ENCODE measurements around the gene USP5. TPM values are rescaled to one million over a fixed set of nuclear protein-coding genes. Genes with fewer than 3 reads are reported as not detected.

Gene USP5
- total RNA-seq, 1 donor from 2014 or later: 48.0 TPM

DNA sequence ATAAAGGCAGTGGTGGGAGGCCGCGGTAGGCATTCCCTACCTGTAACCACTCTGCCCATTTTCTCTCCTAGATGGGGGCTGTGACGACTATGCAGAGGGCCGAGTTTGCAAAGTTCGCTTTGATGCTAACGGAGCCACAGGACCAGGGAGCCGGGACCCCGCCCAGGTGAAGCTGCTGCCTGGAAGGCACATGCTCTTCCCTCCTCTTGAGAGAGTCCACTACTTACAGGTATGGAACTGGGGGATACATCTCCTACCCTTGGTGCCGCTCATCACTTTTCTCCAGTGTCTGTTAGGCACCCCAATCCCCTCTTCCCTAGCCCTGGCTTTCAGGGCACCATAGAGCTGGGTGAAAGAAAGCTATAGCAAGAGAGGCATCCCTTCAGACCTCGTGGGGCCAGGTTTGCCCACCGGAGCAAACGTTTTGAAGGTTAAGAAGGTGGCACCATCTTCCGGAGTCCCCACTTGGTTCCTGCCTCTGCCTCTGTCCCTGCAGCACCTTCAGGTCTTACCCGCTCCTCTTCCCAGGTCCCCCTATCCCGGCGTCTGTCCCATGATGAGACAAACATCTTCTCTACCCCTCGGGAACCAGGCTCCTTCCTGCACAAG is 25.7 kb upstream of the USP5 start:
- no peak for DNase-seq (ENCODE audit: low spot score)

DNA sequence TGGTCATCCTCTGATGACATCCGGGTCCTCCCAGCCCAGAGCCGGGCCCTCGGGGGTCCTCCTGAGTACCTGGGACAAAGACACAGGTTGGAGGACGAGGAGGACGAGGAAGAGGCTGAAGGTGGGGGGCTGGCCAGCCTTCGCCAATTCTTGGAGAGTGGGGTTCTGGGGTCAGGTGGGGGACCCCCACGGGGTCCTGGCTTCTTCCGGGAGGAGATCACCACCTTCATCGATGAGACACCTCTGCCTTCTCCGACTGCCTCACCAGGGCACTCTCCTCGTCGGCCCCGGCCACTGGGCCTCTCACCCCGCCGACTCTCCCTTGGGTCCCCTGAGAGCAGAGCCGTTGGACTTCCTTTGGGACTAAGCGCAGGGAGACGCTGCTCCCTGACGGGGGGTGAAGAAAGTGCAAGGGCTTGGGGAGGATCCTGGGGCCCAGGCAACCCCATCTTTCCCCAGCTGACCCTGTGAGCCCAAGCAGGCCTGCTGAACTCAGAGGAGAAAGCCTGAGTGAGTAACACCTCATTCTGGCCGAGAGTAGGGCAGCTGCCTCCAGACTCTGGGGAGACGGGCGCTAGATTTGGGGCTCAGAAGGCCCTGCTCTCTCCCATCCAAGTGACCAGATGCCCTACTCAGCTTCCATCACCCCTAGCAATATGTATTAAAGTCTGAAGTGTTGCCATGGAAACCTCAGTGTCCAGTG is 25.1 kb upstream of the USP5 start:
- DNase-seq (ENCODE audit: low spot score) (no peak), ATAC-seq (no peak)

More for the DNA sequence above, 25.7 kb upstream of the USP5 start:
- no peak for ATAC-seq

DNA sequence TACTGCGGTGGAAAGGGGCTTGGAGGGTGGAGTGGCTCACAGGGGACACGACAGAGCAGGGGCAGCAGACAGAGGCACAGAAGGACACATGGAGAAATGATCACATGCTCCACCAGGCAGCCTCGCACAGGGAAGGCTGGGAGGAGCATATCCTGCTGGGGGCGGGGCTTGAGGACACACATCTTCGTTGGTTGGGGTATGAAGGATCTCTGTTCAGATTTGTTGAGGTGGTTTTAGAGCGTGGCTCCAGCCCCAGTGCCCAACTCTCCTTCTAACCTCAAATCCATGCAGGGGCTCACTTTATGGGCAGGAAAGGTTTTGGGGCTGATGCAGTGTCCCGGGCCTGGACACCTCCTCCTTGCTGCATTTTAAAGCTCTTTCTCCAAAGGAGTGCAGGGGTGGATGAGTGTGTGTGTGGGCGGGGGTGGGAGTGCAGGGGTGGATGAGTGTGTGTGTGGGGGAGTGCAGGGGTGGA is 24.5 kb upstream of the USP5 start:
- ATAC-seq: peak; percentile 58
- DNase-seq (ENCODE audit: low spot score): peak; percentile 64

DNA sequence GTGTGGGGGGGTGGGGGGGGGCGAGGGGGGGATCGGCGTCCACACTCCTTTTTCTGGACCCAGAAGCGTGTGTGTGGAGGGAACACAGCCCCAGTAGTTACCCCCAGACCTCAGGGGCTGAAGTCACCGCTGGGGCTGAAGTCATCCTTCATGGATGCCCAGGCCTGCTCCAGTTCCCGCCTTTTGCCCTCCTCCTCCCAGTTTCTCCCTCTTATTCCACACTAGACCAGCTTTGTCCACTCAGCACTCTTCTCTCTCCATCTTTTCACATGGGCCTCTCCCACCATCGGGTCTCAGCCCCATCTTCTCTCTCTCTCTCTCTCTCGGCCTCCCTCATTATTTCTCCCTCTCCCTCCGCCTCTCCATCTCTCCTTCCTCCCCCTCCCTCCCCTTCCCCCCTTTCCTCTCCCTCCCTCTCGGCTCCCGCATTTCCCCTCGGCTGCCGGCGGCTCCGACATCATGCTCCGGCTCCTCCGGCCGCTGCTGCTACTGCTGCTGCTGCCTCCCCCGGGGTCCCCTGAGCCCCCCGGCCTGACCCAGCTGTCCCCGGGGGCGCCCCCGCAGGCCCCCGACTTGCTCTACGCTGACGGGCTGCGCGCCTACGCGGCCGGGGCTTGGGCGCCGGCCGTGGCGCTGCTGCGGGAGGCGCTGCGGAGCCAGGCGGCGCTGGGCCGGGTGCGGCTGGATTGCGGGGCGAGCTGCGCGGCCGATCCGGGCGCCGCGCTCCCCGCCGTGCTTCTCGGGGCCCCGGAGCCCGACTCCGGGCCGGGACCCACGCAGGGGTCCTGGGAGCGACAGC is 23.8 kb upstream of the USP5 start, which contains the start of gene P3H3:
TSS of gene P3H3 (plus strand) at position 426 of the 799 bp plus-strand sequence. CDS start at position 460, 34 bp downstream.
- ATAC-seq: peak; percentile 45
- DNase-seq (ENCODE audit: low spot score): no peak

DNA sequence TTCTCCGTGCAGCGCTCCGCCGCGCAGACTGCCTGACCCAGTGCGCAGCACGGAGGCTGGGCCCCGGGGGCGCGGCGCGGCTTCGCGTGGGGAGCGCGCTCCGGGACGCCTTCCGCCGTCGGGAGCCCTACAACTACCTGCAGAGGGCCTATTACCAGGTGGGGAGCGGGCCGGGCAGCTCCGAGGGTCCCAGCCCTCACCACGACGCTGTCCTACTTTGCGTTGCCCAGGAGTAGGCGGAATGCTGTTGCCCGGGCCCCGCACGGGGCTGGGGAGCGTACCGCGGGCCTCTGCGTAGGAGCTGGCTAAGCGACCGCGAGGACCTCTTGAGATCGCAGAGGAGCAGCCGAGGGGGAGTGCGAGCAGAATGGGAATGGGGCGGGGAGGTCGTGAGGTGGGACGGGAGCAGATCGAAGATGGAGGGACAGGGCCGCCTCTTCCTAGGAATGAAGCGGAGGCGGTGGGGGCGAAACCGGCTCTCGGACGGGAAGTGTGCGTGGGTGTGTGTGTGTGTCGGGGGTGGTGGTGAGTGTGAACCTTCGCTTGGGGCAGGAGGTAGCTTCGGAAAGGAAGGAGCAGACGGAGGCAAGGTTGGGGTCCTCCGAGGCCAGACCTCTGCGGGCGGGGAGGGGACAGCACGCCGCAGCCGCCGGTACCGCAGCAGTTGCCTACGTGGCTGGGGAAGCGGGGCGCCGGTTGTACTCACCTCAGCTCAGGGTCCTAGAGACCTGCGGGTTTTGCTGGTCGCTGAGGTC is 23.0 kb upstream of the USP5 start:
- ATAC-seq: no peak
- DNase-seq (ENCODE audit: low spot score): no peak

DNA sequence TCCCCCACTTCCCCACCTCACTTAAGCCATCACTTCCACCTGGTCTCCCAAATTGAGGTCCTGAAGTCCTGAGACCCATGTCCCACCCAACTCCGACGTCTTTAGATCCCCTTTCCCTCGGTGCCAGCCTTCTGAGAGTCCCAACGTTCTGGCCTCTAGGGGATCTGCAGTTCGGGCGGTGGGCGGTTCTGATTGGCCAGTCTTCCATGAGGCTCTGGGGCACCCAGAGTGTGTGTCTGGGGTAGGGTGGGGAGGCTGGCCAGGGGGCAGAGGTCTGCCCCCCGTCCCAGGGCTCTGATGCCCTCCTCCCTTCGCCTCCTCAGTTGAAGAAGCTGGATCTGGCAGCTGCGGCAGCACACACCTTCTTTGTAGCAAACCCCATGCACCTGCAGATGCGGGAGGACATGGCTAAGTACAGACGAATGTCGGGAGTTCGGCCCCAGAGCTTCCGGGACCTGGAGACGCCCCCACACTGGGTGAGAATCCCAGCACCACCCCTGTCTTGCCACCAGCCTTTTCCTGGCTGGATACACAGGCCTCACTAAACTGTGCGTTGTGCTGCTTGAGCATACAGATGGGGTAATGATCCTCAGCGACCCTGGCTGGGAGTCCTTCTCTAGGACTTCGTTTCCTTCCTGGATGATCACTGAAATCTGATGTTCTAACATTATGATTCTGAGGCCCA is 22.3 kb upstream of the USP5 start:
- DNase-seq (ENCODE audit: low spot score) (no peak), ATAC-seq (no peak)

DNA sequence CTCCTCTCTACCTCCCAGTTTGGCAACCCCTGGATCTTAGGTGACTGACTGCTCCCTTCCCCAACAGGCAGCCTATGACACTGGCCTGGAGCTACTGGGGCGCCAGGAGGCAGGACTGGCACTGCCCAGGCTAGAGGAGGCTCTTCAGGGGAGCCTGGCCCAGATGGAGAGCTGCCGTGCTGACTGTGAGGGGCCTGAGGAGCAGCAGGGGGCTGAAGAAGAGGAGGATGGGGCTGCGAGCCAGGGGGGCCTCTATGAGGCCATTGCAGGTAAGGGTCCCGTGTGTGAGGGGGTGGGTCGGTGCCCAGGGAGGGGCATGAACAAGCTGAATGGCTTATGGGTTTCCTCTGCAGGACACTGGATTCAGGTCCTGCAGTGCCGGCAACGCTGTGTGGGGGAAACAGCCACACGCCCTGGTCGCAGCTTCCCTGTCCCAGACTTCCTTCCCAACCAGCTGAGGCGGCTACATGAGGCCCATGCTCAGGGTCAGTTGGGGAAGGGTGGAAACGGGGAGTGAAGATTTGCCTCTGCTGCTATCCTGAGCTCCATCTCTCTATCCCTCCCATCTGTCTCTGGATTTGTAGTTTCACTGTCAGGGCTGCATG is 21.6 kb upstream of the USP5 start:
- DNase-seq (ENCODE audit: low spot score) (no peak), ATAC-seq (no peak)

DNA sequence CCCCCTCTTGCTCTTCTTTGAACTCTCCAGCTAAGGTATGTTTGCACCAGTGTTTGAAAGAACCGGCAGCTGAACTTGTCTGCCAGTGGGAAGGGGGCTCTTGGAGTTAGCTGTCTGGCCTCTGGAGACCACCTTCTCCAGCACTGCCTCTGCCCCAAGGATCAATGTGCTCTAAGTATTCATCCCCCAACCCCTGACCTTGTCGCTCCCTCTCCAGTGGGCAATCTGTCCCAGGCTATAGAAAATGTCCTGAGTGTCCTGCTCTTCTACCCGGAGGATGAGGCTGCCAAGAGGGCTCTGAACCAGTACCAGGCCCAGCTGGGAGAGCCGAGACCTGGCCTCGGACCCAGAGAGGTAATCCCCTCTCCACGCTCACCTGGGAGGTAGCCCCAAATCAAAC is 21.0 kb upstream of the USP5 start:
- ATAC-seq (no peak), DNase-seq (ENCODE audit: low spot score) (no peak)

DNA sequence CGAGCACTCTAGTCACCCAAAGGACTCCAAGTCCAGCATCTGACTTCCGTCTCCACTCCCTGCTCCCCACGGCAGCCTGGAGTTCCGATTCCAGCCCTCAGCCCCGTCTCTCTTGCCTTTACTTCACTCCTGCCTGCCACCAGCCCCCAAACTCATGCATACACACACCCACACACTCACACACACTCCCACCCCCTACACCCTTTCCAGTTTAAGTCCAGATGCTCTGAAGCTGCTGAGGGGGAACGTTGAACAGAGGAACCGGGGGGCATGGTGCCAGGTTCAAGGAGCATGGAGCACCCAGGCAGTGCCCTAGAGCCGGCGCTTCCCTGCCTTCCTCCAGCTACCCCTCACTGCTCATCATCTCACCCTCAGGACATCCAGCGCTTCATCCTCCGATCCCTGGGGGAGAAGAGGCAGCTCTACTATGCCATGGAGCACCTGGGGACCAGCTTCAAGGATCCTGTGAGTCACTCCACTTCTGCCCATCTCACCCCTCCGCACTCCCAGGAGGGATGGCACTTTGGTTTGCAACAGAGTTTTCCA is 20.4 kb upstream of the USP5 start:
- no peak for ATAC-seq
- no peak for DNase-seq (ENCODE audit: low spot score)

DNA sequence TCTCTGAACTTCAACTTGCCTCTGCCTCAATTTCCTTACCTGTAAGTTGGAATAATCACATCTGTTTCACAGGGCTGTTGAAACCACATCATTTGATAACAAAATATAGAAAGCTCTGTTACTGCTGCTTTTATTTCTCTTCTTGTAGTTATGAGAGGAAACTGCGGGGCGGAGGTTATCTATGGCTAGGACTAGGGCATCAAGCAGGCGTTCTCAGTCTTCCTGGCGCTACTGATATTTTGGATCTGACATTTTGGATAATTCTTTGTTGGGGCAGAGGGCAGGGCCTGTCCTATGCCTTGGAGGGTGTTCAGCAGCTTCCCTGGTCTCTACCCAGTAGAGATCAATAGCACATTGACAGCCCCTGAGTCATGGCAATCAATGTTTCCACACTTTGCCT is 19.8 kb upstream of the USP5 start:
- no peak for DNase-seq (ENCODE audit: low spot score)

DNA sequence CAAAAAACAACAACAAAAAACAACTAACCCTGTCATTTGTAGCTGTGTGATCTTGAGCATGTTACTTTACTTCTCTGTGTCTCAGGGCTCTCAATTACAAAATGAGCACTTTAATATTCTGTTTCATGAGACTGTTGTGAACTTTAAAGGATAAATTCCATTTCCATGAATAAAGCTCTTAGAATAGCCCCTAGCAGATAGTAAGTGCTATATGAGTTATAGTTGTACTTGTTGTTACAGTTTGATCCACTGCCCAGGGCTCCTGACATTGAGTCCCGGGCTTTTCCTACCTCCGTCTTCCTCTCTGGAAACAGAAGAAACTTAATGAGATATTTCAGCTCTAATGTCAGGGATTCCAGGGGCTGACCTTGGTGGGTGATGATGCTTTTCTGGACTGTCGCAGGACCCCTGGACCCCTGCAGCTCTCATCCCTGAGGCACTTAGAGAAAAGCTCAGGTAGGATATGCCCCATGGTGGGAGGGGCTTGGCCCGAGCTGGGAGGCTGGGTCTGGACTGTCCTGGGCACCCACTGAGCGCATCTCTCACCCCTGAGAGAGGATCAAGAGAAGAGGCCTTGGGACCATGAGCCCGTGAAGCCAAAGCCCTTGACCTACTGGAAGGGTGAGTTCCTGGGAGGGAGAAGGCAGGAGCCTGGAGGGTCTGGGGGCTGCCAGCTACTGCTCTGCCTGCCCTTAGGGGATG is 18.6 kb upstream of the USP5 start:
- no peak for ATAC-seq
- DNase-seq (ENCODE audit: low spot score): no peak

More for the DNA sequence above, 19.8 kb upstream of the USP5 start:
- no peak for ATAC-seq

DNA sequence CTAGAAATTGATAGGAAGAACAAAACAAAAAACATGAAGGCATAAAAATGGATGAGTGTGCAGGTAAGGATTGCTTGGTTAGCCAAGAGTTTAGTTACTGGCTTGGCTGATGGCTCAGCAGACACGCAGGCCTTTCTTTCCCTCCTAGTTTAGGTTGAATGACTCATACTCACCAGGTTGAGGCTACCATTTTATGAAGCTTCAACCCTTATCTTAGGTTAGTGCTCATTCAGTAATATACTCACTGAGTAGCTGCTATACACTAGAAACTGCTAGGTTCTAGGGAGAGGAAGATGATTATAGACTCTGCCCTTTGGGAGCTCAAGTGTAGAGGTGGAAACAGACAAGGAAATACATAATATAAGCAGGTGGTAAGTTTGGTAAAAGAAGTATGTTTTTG is 17.7 kb upstream of the USP5 start:
- DNase-seq (ENCODE audit: low spot score): no peak
- ATAC-seq: no peak

DNA sequence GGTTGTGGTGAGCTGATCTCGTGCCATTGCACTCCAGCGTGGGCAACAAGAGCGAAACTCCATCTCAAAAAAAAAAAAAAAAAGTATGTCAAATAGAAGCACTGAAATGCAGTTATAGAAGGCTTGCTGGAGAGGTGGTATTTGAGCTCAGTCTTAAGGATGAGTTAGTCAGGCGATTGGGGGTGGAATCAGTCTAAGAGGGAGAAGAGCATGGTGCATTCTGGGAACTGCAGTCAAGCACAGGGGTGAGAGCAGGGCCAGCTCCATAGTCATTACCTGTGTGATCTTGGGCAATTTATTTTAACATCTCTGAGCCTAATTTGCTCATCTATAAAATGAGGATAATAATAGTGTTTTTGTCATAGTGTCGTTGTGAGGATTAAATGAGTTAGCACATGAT is 17.1 kb upstream of the USP5 start:
- ATAC-seq (no peak), DNase-seq (ENCODE audit: low spot score) (no peak)

DNA sequence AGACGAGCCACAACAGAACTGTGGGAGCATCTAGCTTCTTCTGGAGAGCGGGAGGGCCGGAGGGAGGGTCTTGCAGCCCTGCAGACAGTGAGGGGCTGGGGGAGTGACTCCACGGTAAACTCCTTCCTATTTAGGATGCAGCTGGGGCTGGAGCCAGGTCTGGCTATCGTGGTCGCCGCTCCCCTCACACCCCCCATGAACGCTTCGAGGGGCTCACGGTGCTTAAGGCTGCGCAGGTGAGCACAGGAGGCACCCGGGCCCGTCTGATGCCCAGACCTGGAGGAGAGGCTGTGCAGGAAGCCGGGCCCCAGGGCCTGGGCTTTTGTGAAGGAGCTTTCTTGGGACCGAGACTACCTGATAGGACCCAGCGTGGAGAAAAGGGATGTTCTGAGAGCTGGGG is 15.1 kb upstream of the USP5 start:
- DNase-seq (ENCODE audit: low spot score) (no peak), ATAC-seq (no peak)

DNA sequence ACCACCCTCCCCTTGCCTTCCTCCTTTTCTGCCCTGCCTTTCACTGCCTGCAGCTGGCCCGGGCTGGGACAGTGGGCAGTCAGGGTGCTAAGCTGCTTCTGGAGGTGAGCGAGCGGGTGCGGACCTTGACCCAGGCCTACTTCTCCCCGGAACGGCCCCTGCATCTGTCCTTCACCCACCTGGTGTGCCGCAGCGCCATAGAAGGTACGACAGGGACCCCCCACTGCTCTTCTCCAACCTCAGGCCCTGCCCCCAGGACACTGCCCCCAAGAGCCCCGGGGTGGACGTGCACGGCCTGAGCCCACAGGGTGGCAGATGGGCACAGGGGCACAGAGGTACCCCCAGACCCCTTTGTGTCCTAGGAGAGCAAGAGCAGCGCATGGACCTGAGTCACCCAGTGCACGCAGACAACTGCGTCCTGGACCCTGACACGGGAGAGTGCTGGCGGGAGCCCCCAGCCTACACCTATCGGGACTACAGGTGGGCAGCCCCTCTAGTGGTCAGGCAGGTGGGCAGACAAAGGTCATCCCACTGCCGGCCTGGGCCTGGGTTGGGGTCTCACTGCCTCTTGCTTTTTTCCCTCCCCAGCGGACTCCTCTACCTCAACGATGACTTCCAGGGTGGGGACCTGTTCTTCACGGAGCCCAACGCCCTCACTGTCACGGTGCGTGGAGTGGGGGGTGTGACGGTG is 14.4 kb upstream of the USP5 start:
- DNase-seq (ENCODE audit: low spot score) (no peak), ATAC-seq (no peak)

DNA sequence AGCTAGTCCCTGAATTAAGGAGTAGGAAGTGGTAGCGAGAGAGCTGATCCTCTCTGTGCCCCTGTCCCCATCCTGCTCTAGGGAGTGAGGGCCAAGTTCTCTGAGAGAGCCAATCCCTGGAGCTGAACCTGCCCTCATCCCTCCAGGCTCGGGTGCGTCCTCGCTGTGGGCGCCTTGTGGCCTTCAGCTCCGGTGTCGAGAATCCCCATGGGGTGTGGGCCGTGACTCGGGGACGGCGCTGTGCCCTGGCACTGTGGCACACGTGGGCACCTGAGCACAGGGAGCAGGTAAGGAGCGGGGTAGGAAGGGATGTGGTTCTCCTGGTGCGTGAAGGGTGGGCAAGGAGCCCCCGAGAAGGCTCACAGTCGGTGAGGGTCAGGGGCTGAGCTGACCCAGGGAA is 13.1 kb upstream of the USP5 start:
- no peak for DNase-seq (ENCODE audit: low spot score)
- no peak for ATAC-seq

DNA sequence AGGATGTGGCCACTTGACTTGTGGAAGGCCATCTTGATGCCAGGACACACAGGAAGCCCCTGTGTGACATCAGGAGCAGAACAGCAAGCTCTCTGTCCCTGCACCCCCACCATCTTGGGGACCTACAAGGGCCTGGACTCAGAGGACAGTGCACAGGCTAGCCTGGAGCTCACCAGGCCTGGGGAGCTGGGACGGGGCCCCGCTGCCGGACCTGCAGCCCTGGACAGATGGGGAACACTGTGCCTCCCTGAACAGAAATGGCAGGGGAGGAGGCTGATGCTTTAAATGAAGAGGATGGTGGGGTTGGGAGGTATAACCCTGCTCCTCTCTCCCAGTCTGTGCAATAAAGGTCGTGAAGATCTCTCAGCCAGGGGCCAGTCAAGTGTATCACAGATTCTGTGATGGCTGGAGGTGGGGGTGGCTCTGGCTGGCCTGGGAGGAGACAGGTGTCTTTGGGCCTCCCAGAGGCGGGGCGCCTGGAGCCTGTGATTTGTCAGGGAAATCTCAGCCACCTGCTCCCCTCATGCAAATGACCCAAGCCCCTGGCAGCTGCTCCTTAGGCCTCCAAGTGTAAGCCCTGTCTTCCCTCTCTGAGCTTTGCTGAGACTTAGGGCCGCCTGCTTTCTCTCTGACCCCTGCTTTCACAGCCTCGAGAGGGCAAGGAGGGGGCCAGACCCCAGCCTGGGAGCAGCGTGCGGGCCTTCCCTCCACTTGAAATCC is 12.3 kb upstream of the USP5 start:
- DNase-seq (ENCODE audit: low spot score) (no peak), ATAC-seq (no peak)

DNA sequence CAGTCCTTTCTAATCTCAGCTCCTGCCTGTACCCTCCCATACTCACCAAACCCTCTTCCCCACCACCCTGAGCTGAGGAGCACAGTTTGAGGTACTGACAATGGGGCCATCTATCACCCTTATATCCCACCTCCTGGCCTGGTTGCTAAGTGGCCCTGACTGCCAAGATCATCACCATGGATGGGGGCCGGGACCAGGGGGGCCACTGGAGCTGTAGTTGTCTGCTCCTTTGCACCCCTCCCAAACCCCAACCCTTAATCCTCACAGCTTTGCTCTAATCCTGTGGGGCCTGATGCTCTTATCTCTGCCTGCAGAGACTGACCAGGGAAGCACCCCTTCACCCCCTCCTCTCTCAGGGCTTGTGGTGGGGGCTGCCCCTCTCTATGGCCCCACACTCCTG is 11.6 kb upstream of the USP5 start:
- no peak for ATAC-seq
- no peak for DNase-seq (ENCODE audit: low spot score)

Measured in left lobe of liver (tissue), 2 donors.